Retina (tissue), 1 donor: ENCODE results near the gene TTLL11.
"Not testable (repeated sequence)": the region's sequence is repeated elsewhere in the genome, so short reads cannot be mapped to it uniquely, and the experiment has no call there.

ENCODE experiments used
- DNase-seq: peaks from one replicate; pipeline ENCODE4 v3.0.0-alpha.2; 2016

TTLL11 gene

DNA sequence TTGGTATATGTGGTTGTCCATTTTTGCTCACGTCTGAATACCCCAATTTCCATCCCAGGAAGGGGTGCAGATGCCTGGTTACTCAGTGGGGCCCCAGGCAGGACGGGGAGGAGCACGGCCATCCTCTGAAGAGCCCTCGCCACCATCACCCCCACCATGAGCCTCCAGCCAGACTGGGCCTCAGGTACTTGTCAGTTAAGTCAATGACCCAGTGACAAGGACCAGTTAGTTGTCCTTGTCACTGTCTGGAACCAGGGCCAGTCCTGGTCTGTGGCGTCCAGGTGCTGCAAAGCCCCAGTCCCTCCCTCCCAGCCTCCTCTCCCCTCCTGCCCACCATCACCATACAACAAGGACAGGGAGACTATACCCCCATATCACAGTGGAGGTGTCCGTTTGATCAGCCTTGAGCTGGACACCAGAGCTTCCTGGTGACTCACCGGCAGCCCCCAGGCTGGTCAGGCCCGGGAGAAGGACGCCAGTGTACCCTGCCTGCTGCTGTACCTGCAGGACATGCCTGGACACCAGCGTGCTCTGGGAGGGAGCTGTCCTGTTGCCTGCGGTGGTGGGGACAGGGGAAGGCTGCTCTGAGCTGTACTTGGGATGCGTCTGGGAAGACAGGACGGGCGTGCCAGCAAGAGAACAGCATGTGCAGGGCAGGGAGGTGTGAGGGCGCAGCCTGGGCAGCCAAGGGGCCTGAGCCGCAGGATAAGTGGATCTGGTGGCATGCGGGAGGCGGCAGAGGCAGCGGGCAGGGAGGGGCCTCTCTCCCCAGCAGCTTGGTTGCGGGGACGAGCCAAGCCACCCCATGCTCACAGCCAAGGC is 32.6 kb upstream of the TTLL11 start:
- DNase-seq, result peak; percentile 61

DNA sequence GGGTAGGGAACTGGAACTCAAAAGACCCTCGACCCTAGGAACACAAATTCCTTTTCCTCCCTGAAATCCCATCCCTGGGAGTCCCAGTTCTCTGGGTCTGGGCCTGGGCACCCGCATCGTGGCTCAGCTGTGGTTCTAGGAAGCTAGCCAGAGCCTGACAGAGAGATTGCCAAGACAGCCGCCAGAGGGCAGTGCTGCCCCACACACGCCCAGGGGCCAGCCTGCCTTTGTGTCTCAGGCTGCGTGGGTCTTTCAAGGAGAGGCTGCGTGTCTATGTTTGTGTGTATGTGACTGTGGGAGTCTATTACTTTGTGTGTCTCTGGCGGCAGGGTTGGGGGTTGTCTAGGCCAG is 32.0 kb upstream of the TTLL11 start:
- peak; percentile 91 for DNase-seq

DNA sequence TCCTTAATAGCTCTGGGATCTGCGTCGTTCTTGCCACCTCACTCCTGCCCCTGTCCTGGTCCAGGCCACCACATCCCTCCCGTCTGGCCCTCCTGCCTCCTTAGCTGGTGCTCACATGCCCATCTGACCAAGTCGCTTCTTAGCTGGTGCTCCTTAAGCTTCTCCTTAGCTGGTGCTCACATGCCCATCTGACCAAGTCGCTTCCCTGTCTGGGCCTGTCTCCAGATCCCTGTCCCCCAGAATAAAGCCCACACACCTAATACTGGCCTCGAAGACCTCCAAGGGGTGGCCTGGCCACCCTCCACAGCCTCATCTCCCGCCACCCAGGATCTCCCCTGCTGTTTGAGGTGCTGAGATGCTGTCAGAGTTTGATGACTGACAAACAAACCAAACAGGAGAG is 31.4 kb upstream of the TTLL11 start:
- DNase-seq, result no peak

DNA sequence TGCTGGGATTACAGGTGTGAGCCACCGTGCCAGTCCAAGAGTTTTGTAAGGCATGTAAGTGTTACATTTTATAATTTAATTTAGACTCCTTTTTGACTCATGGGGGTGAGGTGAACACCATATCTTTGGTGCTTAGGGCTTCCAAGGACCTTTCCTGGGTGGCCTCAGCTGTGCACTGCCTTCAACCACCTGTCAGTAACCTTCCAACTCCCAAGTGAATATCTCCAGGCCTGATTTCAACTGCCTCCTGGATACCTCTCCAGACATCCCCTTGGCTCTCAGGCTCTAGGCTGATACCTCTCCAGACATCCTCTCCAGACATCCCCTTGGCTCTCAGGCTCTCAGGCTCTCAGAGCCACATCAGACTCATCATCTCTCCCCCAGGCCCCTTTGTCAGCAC is 30.9 kb upstream of the TTLL11 start:
- DNase-seq, result no peak

DNA sequence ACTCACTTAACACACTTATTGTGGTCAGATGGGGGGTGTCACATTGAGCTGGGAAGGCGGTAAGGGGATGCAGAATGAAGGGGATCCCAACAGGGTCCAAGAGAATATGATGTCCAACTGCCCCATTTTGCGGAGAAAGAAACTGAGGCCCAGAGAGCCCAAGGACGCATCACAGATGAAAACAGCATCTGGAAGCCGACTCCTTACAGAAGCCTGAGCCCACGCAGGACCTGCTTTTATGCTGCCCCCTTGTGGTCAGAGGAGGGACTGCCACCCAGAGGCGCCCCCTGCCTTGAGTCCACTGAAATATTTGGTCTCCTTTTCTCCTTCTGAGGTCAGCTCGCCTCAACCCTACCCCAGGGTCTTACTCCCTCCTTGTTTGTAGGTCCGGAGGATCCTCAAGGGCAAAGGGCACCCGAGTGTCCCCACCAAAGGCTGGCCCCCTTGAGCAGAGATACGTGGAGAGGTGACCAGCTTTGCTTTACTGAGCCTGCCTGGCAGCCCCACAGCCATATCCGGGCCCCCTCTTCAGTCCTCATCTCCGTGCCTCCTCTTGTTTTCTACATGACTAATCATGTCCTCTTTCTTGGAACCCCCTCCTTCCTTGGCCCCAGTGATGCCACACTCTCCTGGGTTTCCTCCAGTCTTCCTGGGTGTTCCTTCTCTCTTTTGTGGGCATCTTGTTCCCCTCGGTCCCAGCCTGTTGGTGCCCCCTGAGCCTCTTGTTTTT is 30.0 kb upstream of the TTLL11 start:
- peak; percentile 88 for DNase-seq

DNA sequence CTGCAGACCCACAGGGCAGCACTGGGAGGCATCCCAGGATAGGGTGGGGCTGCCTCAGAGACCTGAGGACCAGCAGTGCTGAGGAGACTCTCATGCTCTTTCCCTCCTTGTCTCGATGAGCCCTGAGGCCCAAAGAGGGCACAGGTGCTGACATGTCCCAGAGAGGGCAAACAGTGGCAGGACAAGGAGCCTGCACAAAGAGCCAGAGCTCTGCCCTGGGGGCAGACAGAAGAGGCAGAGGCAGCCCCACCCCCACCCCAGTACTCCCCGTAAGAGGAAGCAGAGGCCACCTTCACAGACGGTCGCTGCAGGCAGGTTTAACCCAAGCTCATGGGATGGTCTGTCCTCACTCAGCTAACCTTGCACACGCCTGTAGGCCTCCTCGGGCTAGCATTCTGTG is 29.4 kb upstream of the TTLL11 start:
- DNase-seq, result no peak

DNA sequence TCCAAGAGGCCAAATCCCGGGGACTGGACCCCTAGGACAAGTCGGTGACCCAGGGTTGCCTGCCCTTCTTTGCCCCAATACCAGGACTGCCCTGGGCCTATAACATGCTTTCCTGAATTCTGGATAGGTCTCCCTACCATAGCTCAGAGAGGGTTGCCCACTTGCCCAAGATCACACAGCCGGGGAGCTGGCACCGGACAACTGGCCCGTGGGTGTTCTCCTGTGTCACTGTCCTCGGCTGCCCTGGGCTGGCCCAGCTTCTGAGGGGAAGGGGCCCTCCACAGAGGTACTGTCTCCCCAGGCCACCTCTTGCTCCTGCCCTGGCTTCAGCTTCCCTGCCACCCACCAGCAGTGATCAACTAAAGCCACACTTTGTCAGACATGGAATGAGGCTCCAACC is 28.8 kb upstream of the TTLL11 start:
- DNase-seq, result no peak

DNA sequence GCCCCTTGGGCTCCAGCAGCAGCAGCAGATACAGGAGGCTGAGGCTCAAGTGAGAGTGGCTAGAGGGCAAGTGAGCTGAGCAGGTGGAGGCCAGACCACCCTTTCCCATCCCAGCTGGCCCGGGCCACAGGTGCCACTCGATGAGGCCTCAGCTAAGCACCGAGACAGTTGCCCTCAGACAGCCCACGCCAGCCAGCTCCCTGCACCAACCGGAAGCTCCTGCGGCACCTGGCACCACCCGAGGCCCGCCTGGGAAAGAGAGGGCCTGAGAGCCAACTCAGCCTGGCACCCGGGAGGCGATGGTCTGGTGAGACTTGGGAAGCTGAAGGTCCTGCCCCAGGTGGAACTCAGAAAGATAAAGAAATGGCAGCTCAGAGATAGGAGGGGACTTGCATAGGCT is 28.3 kb upstream of the TTLL11 start:
- no peak for DNase-seq

DNA sequence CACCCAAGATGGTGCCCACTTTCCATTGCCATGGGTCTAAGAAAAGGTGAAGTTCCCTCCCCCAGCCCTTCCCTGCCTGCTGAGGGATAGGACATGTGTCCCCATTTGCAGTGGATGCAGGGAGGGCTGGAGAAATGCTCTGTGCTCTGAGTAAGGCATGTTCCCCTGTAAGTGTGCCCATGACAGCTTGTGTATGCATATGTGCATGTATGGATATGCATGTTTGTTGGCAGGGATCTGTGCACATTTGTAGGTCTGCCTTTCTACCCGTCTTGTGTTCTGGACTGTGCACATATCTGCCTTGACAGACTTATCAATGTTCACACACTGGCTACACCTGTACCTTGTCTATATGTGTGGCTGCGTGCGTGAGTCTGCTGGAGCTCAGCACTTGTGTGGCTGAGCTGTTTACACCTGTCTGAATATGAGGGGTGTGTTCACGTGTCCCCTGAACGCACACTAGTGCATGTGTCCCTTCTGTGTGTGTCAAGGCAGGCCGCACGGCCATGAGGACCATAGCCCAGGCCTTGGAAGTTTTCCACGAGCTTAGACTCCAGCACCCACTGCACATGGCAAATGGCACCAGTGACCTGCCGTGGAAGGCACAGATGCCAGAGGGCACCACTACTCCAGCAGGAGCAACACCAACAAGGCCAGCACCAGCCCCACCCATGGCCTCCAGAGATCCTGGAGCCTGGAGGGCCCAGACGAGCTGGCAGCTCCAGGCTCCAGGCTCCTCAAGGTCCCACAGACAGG is 27.4 kb upstream of the TTLL11 start:
- no peak for DNase-seq

DNA sequence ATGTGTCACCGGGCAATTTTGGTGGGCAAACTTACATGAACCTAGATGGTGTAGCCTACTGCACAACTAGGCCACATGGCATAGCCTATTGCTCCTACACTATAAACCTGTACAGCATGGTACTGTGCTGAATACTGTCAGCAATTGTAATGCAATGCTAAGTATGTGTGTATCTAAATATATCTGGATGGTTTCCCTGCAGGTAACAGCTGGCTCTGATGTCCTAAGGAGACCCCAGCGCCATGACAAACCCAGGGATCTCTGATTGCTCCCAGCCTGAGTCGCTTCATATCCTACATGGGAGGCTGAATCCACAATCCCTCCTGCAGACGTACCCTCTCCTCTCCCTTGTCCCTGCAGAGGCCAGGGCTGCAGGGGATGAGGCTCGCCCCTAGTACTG is 26.6 kb upstream of the TTLL11 start:
- no peak for DNase-seq

DNA sequence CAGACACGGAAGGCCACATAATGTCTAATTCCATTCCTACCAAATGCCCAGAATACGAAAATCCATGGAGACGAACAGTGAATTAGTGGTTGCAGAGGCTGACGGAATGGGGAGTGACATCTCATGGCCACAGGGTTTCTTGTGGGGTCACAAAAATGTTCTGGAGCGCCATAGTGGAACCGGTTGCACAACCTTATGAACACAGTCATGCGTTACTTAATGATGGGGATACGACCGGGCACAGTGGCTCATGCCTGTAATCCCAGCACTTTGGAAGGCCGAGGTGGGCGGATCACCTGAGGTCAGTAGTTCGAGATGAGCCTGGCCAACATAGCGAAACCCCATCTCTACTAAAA is 26.0 kb upstream of the TTLL11 start:
- DNase-seq, result no peak

DNA sequence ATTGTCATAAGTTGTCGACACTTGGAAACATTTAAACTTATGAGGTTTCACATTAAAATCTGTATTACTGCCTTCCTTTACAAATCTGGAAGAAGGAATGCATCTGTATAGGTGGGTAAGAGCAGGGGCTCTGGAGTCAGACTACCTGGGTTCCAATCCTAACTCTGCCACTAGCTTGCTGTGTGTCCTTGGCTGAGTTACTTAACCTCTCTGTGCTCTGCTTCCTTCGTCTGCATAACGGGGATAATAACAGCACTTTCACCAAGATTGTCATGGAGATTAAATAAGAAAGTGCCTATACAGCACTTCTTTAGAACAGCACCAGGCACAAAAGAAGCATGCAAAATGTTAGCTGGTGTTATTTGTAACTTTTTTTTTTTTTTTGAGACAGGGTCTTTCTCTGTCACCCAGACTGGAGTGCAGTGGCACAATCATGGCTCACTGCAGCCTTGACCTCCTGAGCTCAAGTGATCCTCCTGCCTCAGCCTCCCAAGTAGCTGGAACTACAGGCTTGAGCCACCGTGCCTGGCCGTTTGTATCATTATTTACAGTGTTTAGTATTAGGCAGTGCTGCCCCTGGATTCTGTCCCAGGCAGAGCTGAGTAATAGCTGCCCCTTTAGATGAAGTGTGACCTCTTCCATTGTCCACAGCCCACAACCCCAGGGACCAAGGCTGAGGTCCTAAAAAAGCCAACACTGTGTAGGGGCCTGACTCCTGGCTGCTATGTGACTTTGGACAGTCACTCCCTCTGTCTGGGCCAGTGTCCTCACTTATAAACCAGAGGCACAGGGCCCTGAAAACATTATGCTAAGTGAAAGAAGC is 25.4 kb upstream of the TTLL11 start:
- DNase-seq, result no peak

DNA sequence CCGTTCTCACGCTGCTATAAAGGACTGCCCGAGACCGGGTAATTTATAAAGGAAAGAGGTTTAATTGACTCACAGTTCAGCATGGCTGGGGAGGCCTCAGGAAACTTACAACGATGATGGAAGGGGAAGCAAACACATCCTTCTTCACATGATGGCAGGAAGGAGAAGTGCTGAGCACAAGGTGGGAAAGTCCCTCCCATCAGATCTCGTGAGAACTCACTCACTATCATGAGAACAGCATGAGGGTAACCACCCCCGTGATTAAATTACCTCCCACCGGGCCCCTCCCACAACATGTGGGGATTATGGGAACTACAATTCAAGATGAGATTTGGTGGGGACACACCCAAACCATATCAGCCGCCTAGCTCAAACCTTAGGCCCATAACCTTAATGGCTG is 24.1 kb upstream of the TTLL11 start:
- not testable (repeated sequence) for DNase-seq

DNA sequence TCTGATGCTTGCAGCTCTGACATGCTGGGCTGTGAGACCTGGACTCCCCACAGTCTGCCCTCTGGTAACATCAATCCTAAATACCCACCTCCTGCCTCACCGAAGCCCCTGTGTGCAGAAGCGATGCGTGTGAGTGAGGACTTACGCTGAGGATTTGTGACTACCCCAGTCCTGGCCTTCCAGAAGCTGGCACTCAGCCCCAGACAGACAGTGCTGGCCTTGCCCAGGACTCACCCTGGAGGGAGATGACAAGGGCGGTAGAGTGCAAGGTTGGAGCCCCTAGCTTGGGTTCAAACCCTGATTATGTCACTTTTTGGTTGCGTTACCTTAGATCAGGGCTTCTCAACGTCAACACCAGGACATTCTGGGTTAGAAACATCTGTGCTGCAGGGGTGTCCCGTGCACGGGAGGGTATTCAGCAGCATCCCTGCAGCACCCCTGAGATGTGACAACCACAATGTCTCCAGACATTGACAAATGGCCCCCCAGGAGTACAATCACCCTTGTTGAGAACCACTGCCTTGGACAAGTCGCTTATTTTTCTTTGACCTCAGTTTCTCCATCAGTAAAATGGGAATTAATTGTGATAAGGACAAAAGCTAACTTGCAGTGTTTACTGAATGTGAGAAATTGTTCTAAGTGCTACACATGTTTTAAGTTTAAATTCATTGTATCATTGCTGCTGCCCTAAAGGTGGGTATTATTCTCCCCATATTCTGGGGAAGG is 23.5 kb upstream of the TTLL11 start:
- no peak for DNase-seq

DNA sequence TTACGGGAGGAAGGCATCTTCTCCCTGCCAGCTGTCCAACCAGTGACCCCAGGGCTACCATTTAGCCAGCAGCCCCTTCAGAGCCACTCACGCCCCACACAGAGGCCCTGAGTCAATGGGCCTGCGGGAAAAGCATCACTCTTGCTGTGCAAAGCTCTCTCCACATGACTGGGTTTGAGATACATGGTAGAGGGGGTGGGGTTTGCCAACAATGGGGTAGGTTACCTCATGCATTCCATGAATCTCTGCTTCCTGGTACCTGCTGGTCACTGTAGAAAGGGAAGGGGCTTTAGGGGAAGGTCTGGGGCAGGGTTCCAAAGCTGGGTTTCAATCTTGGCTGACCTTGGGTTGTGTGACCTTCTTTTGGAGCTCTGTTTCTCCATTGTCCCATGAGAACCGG is 22.9 kb upstream of the TTLL11 start:
- no peak for DNase-seq

DNA sequence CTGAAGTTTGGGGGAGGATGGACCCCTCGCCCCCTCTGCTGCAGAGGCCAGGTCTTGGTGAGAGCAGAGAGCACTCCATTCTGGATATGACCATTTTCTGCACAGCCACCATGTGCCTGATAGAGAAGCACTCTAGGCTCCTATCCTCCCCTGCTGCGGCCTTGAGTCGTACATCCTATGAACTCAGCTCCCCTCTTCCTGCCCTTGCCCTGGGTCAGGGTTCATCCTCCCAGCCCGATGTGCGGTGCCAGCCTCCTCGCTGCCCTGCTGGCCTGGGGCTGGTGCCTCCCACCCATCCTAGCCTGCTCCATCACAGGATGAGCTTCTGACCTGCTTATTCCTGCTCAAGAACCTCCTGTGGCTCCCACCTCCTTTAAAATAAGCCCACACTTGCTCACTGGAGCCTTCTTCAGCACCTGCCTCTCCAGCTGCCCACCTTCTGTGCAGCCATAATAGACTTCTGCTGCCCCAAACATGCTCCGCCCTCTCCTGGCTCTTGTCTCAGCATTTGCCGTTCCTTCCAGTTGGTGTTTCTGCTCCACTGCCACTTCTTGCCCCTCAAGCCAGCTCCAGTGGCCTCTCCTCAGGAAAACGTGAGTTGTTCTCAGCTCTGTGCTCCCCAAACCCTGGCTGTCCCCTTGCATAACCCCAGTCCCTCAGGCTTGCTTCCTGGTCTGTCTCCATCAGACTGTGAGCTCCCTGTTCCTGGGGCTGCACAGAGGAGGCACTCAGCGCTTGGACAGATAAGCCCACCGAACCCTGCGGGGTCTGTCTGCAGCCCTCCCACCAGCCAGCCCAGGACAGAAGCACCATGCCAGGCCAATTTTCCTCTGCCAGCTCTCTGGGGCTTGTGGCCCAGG is 22.3 kb upstream of the TTLL11 start:
- no peak for DNase-seq

DNA sequence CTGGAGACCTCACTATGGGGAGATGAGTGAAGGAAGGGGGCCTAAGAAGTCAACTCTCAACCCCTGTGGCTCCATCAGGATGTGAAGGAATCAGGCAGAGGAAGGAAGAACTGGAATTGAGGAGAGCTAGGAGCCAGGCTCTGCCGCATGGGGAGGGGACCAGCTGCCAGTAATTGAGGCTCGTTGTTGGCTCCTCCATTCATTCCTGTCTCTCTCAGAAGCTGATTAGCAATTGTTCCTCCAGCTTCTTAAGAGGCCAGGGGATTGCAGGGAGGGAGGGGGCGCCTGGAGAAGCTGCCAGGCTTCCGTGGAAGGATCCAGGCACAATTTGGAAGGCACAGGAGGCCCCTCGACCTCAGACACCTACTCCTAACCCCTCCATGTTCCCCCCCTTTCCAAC is 20.5 kb upstream of the TTLL11 start:
- DNase-seq, result no peak

DNA sequence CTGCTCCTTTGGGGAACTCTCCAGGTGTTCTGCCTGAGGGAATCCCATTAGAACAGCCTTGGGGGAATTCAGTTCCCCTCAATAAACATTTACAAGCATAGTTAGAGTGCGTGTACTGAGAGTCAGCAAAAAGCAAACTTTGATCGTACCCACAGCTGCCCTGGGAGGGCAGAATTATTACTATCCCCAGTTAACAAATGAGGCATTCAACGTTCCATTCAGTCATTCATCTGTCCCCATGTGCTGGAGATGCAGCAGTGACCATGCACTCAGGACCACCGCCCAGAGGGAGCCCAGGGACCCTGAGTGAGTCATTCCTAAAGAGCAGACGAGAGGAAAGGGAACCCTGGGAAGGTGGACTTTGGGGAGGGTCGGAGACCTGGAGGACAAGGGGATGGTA is 19.1 kb upstream of the TTLL11 start:
- DNase-seq, result no peak

DNA sequence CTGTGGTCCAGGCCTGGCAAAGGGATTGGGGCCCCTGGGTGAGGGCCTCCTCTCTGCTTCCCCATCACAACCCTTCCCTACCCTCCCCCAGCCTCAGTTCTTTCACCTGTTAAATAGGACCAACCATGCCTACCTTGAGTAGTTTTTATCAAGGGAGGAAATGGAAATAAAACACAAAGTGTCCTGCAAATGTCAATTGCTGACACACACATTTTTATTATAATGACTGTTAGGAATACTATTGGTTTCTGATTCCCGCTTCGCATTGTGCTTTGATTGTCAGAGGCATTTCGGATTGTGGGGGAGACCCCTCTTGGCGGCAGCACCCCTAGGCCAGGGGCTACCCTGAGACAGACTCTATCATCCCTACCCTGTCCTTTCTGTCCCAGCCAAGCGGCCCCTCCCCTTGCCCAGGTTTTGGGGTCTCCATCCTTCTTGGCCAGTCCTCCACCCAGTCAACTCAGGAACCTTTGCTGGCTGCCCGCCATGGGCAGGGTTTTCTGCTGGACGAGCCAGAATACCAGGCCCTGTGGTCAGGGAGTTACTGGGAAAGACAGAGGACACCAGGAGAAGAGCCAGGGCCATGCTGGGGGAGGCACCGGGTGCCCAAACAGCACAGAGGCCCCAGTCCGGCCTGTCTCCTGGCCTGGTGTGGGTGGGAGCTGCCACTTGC is 18.4 kb upstream of the TTLL11 start:
- no peak for DNase-seq

DNA sequence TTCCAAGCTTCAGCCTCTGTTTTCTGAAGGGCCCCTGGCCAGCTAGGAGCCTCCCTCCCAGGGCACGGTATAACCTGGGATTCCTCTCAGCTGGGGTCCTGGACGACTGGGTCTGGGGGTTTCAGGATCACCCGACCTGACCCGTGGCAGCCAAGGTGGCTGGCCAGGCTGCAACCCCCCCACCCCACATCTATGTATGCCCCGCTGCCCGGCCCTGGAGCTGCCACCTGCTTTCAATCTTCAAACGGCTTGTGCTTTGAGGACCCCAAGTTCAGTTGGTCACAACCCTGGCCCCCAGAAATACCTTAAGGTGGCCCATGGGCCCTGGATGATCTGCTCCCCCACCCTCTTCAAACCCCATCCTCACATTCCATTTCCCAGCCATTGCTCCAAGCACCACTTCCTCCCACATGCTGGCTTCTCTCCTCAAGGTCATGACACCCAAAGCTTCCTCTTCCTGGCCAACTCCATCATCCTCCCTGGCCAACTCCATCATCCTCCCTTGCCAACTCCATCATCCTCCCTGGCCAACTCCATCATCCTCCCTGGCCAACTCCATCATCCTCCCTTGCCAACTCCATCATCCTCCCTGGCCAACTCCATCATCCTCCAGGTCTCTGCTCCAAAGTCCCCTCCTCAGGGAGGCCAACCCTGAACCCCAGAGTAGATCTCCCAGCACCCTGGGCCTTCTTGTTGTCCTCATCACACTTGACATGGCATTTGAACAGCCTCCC is 17.2 kb upstream of the TTLL11 start:
- no peak for DNase-seq
